Measurements from ENCODE around the gene RPGR.

Gene RPGR

DNA sequence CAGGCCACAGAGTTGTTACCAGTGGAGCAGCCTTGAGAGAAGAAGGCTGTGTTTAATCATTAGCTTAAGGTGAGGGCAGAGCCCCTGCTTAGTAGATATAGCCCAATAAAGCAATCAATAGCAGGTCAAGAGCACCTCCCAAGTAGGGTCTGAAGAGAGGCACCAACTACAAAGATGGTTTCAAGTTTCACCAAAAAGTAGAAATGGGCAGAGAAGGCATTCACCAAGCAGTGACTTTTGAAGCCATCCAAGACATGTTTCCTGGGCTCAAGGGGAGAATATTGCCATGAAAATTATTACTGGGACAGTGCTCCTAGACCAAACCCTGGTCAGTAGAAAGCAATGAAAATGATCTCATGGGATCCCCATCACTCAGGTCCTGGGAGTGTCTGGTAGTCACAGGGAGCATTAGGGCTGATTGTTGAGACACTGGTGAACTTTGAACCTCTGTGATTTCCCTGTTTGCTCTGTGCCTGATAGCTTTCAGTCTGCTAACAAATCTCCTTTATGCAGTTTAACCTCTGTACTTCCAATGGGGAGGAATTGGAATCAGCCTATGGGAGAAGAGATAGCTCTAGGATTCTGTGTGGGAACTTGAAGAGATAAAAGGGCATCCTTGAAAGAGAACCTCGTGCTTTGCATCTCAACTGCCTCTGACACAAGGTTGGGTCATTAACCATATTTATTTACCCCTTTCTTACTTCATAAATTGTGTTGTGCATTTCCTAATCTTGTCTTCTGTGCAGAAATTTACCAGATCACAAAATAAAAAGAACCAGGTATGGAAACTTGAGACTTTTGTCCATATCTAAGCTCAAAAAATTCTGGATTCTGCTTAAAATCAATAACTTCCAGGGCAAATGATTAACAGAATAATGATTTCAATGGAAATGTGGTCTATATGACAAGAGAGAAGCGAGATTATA lies 15.8 kb upstream of the RPGR start:
- H3K4me1 Mint-ChIP-seq (ENCODE audit: low read depth), result peaks cover 1% of the 10 kb centered on the region
- no peak overlapping the region for H3K27ac Mint-ChIP-seq
- no peak overlapping the region for H3K4me3 Mint-ChIP-seq
- no peaks in the 10 kb centered on the region for H3K9me3 Mint-ChIP-seq
- H3K27me3 Mint-ChIP-seq (ENCODE audit: low read depth), result peaks cover 6% of the 10 kb centered on the region
- DNase-seq (ENCODE audit: low spot score), result no peak
- H3K36me3 Mint-ChIP-seq (ENCODE audit: low read depth), result no peaks in the 10 kb centered on the region

DNA sequence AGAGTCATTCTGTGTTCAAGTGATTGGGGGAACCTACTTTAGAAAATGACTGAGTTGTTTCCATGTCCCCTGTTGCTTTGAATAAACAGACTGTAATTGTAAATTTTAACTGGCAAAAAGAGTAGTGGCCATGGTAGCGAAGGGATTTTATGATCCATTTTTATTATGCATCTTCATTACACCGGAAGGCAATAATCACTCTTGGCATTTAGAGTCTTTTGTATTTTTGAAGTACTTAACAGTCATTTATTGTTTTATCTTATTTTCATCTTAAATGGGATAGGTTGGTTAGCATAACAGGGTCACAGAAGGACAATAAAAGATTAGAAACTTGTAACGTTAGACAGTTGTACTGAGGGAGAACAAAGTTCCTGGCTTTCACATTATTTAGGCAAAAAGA lies 14.1 kb upstream of the RPGR start:
- no peaks in the 10 kb centered on the region for H3K36me3 Mint-ChIP-seq (ENCODE audit: low read depth)
- no peaks in the 10 kb centered on the region for H3K4me1 Mint-ChIP-seq (ENCODE audit: low read depth)
- no peak overlapping the region for H3K4me3 Mint-ChIP-seq
- H3K9me3 Mint-ChIP-seq, result no peaks in the 10 kb centered on the region
- peaks cover 4% of the 10 kb centered on the region for H3K27me3 Mint-ChIP-seq (ENCODE audit: low read depth)
- DNase-seq (ENCODE audit: low spot score), result no peak
- H3K27ac Mint-ChIP-seq, result no peak overlapping the region

GRCh38 chrX:38336538-38337240 lies 9.4 kb upstream of the RPGR start:
- Mint-ChIP-seq H3K36me3 (ENCODE audit: low read depth) (no peaks in the 10 kb centered on the region), H3K9me3 (no peaks in the 10 kb centered on the region), H3K4me1 (ENCODE audit: low read depth) (no peaks in the 10 kb centered on the region), H3K27me3 (ENCODE audit: low read depth) (peaks cover 6% of the 10 kb centered on the region), H3K4me3 (no peak overlapping the region), H3K27ac (no peak overlapping the region)
- no peak for DNase-seq (ENCODE audit: low spot score)

GRCh38 chrX:38335382-38335781 lies 8.1 kb upstream of the RPGR start:
- Mint-ChIP-seq H3K27me3 (ENCODE audit: low read depth) (peaks cover 6% of the 10 kb centered on the region), H3K9me3 (no peaks in the 10 kb centered on the region), H3K4me3 (no peak overlapping the region), H3K36me3 (ENCODE audit: low read depth) (no peaks in the 10 kb centered on the region), H3K27ac (no peak overlapping the region), H3K4me1 (ENCODE audit: low read depth) (no peaks in the 10 kb centered on the region)
- no peak for DNase-seq (ENCODE audit: low spot score)

- no peak overlapping the region for H3K4me3 Mint-ChIP-seq
- no peak for DNase-seq (ENCODE audit: low spot score)
- no peaks in the 10 kb centered on the region for H3K36me3 Mint-ChIP-seq (ENCODE audit: low read depth)
- no peaks in the 10 kb centered on the region for H3K9me3 Mint-ChIP-seq
- peaks cover 3% of the 10 kb centered on the region for H3K27me3 Mint-ChIP-seq (ENCODE audit: low read depth)
- H3K4me1 Mint-ChIP-seq (ENCODE audit: low read depth), result peaks cover 15% of the 10 kb centered on the region
- H3K27ac Mint-ChIP-seq, result no peak overlapping the region
Measured at GRCh38 chrX:38332505-38332904, 5.2 kb upstream of the RPGR start.

- Mint-ChIP-seq H3K9me3 (no peaks in the 10 kb centered on the region), H3K4me3 (peak overlapping the region; percentile 91), H3K4me1 (ENCODE audit: low read depth) (peaks cover 25% of the 10 kb centered on the region), H3K27ac (peak overlapping the region; percentile 93), H3K27me3 (ENCODE audit: low read depth) (no peaks in the 10 kb centered on the region), H3K36me3 (ENCODE audit: low read depth) (no peaks in the 10 kb centered on the region)
- DNase-seq (ENCODE audit: low spot score), result no peak
Measured at GRCh38 chrX:38327775-38328081, 419 bp upstream of the RPGR start.

DNA sequence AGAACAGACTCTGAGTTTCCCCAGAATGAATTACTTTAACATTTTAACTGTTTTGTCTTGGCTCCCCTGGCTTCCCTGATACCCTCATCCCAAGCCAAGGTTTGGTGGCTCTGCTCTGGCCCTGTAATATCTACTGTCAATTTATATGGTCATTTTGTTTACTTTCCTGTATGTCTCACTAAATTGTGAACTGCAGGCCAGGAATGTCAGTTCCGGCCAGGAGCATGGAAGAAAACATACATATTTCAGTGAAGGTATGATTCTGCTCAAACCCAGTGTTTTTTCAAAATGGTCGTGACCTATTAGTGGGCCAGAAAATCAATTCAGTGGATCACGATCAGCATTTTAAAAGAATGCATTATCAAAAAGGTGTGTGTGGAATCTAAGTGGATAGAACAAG lies 1.2 kb downstream of the RPGR start:
- Mint-ChIP-seq H3K4me1 (ENCODE audit: low read depth) (peaks cover 25% of the 10 kb centered on the region), H3K36me3 (ENCODE audit: low read depth) (peaks cover 2% of the 10 kb centered on the region), H3K9me3 (no peaks in the 10 kb centered on the region), H3K4me3 (peak overlapping the region; percentile 91), H3K27ac (no peak overlapping the region), H3K27me3 (ENCODE audit: low read depth) (no peaks in the 10 kb centered on the region)
- no peak for DNase-seq (ENCODE audit: low spot score)

- DNase-seq (ENCODE audit: low spot score), result no peak
- H3K9me3 Mint-ChIP-seq, result no peaks in the 10 kb centered on the region
- H3K27me3 Mint-ChIP-seq (ENCODE audit: low read depth), result no peaks in the 10 kb centered on the region
- no peak overlapping the region for H3K27ac Mint-ChIP-seq
- H3K4me1 Mint-ChIP-seq (ENCODE audit: low read depth), result peaks cover 3% of the 10 kb centered on the region
- no peak overlapping the region for H3K4me3 Mint-ChIP-seq
- H3K36me3 Mint-ChIP-seq (ENCODE audit: low read depth), result peaks cover 2% of the 10 kb centered on the region
Measured at GRCh38 chrX:38320819-38321218, 6.5 kb downstream of the RPGR start.

DNA sequence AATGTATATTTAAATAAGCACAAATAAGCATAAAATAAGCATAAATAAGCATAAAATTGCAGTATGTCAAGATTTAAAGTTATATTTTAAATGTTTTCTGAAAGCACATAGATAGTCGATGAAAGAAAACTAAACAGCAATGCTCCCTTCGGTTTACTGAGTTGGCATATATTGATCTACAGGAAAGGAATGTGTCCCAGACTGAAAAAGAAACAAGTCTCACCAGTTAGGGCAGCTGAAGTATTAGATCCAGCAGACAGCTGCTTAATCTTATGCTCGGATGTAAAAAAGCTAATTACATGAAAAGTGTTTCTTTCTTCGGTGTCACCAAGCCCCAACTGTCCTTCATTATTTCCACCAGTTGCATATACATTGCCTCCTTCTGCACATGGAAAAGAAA lies 8.7 kb downstream of the RPGR start:
- Mint-ChIP-seq H3K4me3 (no peak overlapping the region), H3K4me1 (ENCODE audit: low read depth) (no peaks in the 10 kb centered on the region), H3K9me3 (no peaks in the 10 kb centered on the region), H3K27me3 (ENCODE audit: low read depth) (no peaks in the 10 kb centered on the region), H3K27ac (no peak overlapping the region), H3K36me3 (ENCODE audit: low read depth) (peaks cover 4% of the 10 kb centered on the region)
- no peak for DNase-seq (ENCODE audit: low spot score)

DNA sequence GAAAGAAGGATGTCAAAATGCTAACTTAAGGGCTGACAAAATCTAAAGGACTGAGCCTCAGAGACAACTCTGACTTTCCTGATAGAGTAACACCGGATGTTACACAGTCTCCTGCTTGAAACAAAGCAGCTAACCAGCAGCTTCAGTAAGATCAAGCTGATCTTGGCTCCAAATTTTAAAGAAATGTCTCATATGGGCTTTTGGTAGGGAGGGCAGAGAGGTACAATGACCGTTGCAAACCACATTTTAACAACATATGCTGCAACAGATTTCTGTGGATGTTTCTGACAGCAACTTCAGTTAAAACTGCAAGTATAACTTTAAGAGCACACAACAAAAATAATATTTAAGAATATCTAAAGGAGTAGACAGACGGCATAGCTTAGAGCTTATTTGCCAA lies 9.1 kb downstream of the RPGR start:
- peaks cover 4% of the 10 kb centered on the region for H3K36me3 Mint-ChIP-seq (ENCODE audit: low read depth)
- H3K4me3 Mint-ChIP-seq, result no peak overlapping the region
- H3K27me3 Mint-ChIP-seq (ENCODE audit: low read depth), result no peaks in the 10 kb centered on the region
- no peaks in the 10 kb centered on the region for H3K4me1 Mint-ChIP-seq (ENCODE audit: low read depth)
- no peak for DNase-seq (ENCODE audit: low spot score)
- H3K9me3 Mint-ChIP-seq, result no peaks in the 10 kb centered on the region
- H3K27ac Mint-ChIP-seq, result no peak overlapping the region

DNA sequence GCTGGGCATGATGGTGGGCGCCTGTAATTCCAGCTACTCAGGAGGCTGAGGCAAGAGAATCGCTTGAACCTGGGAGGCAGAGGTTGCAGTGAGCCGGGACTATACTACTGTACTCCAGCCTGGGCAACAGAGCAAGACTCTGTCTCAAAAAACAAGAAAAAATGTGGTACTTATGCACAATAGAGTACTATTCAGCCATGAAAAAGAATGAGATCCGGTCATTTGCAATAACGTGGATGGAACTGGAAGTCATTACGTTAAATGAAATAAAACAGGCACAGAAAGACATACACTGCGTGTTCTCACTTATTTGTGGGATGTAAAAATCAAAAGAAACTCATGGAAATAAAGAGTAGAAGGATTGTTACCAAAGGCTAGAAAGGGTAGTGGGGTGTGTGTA lies 12.1 kb downstream of the RPGR start:
- H3K4me1 Mint-ChIP-seq (ENCODE audit: low read depth), result no peaks in the 10 kb centered on the region
- no peaks in the 10 kb centered on the region for H3K9me3 Mint-ChIP-seq
- H3K4me3 Mint-ChIP-seq, result no peak overlapping the region
- no peaks in the 10 kb centered on the region for H3K27me3 Mint-ChIP-seq (ENCODE audit: low read depth)
- H3K27ac Mint-ChIP-seq, result no peak overlapping the region
- peaks cover 2% of the 10 kb centered on the region for H3K36me3 Mint-ChIP-seq (ENCODE audit: low read depth)
- DNase-seq (ENCODE audit: low spot score), result no peak

DNA sequence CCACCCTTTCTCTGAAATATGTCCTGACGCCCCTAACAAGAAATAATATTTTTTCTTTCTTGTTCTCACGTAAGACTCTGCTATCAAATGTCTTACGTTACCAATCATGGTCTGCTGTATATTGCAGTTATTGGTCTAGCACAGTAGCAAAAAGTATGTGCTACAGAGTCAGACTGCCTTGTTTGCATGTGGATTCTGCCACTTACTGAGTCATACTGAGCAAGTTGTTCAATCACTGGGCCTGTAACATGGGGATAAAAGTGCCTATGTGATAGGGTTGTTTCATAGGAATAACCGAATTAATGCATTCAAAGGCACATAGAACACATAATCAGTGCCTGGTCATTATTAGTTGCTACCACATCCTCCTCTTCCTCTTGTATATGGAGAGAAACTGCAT lies 14.1 kb downstream of the RPGR start:
- no peak overlapping the region for H3K4me3 Mint-ChIP-seq
- H3K9me3 Mint-ChIP-seq, result no peaks in the 10 kb centered on the region
- H3K27me3 Mint-ChIP-seq (ENCODE audit: low read depth), result no peaks in the 10 kb centered on the region
- H3K27ac Mint-ChIP-seq, result no peak overlapping the region
- no peak for DNase-seq (ENCODE audit: low spot score)
- H3K4me1 Mint-ChIP-seq (ENCODE audit: low read depth), result no peaks in the 10 kb centered on the region
- peaks cover 2% of the 10 kb centered on the region for H3K36me3 Mint-ChIP-seq (ENCODE audit: low read depth)

DNA sequence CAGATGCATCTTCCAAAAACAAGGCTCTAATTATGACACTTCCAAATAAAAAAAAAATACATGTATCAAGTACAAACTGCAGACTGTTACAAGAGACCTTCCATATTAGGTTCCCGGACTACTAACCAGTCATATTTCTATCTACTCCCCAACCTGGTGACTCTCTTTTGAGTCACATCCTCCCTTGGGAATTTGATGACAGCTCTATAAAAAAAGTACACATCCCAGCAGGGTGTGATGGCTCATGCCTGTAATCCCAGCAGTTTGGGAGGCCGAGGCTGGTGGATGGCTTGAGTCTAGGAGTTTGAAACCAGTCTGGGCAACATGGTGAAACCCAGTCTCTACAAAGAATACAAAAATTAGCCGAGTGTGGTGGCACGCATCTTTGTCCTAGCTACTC lies 14.9 kb downstream of the RPGR start:
- H3K36me3 Mint-ChIP-seq (ENCODE audit: low read depth), result peaks cover 2% of the 10 kb centered on the region
- H3K4me3 Mint-ChIP-seq, result no peak overlapping the region
- H3K9me3 Mint-ChIP-seq, result no peaks in the 10 kb centered on the region
- H3K27me3 Mint-ChIP-seq (ENCODE audit: low read depth), result no peaks in the 10 kb centered on the region
- no peaks in the 10 kb centered on the region for H3K4me1 Mint-ChIP-seq (ENCODE audit: low read depth)
- H3K27ac Mint-ChIP-seq, result no peak overlapping the region
- DNase-seq (ENCODE audit: low spot score), result no peak

DNA sequence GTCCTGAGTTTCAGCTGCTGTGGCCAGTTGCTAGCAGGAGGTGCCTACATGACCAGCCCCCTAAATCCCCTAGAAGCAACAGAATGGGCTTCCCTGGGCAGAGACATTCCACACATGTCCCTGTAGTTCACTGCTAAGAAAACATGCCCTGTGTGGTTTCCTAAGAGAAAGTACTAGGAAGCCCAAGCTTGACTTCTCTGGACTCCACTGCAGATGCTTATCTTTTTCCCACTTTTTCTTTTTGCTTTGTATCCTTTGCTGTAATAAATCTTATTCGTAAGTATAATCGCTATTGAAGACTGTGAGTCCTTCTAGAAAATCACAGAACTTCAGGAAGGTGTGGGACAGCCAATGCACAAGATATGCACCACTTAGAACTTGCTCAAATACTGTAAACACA lies 15.6 kb downstream of the RPGR start:
- no peaks in the 10 kb centered on the region for H3K9me3 Mint-ChIP-seq
- H3K4me3 Mint-ChIP-seq, result no peak overlapping the region
- no peaks in the 10 kb centered on the region for H3K4me1 Mint-ChIP-seq (ENCODE audit: low read depth)
- DNase-seq (ENCODE audit: low spot score), result no peak
- H3K36me3 Mint-ChIP-seq (ENCODE audit: low read depth), result peaks cover 2% of the 10 kb centered on the region
- no peak overlapping the region for H3K27ac Mint-ChIP-seq
- no peaks in the 10 kb centered on the region for H3K27me3 Mint-ChIP-seq (ENCODE audit: low read depth)

Data from T-helper 2 cell treated with Interferon-gamma antibody and Interleukin-4, amounts not matched to agents 5 μg/mL and 100 μg/mL, for 36 hours (primary cell).